GM18858 (cell line): ENCODE measurements around the gene STAB2.

Experiments
- ATAC-seq: cut with Tn5 transposase; IDR thresholded peaks from one replicate; pipeline ENCODE4 v1.9.1; 2021; ENCODE audit not compliant: unreplicated experiment

The STAB2 gene

GRCh38 chr12:103735291-103735690, 148.2 kb downstream of the STAB2 start:
- ATAC-seq, result no peak

DNA sequence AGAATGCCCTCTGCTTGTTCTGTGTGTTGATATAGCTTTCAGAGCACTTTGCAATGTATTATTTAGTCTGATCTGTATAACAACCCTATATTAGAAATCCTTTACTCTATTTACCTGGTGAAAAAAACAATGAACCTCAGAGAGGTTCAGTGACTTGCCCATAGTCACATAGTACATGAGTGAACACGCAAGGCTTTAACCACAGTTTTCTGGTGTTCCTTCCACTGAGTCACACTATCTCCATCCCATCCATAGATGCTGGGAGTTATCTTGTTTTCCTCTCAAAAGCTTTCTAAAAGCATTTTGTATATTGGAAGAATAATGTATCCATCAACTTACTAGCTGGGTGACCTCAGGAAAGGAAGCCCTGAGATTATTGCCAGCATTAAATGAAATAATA, 149.5 kb downstream of the STAB2 start:
- ATAC-seq, result no peak

DNA sequence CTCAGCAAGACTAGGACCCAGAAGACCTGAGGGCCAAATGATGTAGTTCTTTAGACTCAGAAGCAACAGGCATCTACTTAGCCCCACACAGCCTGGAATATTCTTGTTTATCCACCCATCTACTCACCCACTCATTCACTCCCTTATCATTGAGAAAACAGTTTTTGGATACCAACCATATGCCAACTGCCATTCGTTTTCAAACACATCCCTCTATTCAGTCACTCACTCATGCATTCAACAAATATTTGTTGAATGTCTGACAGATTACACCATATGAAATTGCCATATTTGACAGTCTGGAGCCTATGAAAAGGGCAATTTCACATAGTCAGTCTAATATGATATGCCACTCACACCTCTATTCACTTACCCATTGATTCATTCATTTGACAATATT, 150.8 kb downstream of the STAB2 start:
- no peak for ATAC-seq

DNA sequence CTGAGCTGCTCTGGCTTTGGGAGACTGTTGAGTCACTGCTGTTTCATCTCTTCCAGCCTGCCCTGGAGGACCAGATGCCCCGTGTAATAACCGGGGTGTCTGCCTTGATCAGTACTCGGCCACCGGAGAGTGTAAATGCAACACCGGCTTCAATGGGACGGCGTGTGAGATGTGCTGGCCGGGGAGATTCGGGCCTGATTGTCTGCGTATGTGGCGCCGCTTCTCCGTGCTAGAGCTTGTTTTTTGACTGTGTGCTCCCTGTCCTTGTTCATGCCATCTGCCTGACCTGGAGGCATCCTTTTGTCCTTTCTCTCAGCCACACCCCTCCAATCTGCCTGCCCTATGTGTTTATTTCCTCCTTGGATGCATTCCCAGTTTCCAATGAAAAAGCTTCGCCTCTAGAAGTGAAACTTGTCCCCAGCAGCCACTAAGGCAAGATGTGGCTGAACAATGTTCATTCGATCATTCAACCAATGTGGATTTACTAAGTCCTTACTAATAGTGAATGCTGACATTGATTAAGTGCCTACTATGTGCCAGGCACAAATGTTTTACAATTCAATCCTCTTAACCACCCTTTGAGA, 155.4 kb downstream of the STAB2 start:
- no peak for ATAC-seq

DNA sequence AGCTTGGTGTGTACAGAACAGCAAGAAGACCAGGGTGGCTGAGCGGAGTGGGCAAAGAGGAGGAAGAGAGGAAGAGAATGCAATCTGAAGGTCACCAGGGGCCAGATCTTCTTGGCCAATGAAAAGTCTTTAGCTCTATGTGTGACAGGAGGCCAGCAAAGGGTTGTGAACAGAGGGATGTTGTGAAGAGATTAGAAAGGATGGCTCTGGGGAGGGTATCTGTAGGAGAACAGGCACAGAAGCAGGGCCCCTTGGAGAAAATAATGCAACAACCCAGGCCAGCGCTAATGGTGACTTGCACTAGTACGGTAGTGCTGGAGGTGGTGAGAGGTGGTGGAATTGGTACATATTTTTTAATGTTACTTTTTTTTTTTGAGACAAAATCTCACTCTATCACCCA, 156.7 kb downstream of the STAB2 start:
- no peak for ATAC-seq

DNA sequence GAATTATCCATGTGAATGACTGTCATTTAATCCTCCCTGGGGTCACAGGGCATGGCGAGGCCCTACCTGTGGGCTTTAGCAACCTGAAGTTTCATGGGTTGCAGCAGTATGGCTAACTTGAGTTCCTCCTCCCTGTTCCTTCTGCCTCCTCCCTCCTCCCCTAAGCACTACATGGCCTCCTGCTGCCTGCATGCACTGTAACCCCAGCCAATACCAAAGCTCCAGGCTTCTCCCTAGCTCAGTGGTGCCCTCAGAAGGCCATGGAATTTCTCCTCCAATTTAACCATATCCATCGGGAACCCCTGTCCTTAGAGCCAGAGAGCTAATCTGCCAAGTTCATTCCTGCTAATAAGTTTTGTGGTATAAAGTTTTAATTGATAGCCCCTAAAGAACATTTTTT, 158.9 kb downstream of the STAB2 start:
- no peak for ATAC-seq

GRCh38 chr12:103748002-103748401, 160.9 kb downstream of the STAB2 start:
- no peak for ATAC-seq

GRCh38 chr12:103748875-103749274, 161.8 kb downstream of the STAB2 start:
- no peak for ATAC-seq

GRCh38 chr12:103751171-103751570, 164.1 kb downstream of the STAB2 start:
- no peak for ATAC-seq

DNA sequence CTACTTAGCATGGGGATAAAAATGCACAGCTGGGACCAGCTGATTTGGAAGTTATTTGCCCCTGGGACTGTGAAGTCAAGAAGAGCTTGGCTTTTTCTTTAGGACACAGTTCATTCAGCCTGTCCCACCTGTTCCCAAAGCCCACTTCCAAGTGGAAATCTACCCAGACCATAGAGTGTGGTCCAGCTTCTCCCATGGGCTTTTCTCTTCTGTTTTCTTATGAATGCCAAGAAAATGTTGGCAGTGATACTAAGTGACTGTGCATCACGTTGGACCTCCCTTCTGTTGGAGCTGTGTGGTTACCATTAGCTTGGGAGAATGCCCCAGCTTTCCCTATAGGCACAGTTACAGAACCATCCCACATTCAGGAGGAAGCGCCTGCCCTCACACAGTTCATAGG, 164.5 kb downstream of the STAB2 start:
- ATAC-seq, result no peak

- no peak for ATAC-seq
Measured at GRCh38 chr12:103755425-103755824, 168.4 kb downstream of the STAB2 start.

DNA sequence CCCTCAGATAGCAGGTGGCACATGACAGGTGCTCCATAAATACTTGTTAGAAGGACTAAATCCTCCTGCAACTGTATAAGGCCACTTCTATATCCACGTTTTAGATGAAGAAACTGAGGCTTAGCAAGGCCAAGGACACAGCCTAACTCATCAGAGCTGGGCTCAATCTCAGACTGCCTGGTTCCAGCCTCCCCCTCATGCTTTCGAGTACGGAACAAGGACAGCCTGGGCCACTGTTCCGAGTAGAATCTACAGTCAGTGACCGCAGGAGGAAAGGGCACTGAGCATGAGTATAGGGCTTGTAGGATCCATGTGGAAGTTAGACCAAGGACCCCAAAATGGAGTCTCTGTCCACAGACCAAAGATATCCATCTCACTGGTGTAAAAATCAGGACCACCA, 169.4 kb downstream of the STAB2 start:
- ATAC-seq, result no peak

DNA sequence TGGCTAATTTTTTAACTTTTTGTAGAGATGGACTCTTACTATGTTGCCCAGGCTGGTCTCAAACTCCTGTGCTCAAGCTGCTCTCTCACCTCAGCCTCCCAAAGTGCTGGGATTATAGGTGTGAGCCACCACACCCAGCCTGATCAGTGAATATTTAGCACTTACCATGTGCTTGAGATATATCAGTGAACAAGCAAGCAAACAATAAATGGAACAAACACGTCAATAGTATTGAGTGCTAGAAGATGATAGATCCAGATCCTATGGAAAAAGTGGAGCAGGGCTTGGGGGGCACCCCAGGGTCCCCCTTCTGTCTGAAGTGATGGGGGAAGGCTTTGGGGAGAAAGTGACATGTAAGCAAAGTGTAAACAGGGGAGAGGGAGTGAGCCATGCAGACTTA, 170.2 kb downstream of the STAB2 start:
- no peak for ATAC-seq

DNA sequence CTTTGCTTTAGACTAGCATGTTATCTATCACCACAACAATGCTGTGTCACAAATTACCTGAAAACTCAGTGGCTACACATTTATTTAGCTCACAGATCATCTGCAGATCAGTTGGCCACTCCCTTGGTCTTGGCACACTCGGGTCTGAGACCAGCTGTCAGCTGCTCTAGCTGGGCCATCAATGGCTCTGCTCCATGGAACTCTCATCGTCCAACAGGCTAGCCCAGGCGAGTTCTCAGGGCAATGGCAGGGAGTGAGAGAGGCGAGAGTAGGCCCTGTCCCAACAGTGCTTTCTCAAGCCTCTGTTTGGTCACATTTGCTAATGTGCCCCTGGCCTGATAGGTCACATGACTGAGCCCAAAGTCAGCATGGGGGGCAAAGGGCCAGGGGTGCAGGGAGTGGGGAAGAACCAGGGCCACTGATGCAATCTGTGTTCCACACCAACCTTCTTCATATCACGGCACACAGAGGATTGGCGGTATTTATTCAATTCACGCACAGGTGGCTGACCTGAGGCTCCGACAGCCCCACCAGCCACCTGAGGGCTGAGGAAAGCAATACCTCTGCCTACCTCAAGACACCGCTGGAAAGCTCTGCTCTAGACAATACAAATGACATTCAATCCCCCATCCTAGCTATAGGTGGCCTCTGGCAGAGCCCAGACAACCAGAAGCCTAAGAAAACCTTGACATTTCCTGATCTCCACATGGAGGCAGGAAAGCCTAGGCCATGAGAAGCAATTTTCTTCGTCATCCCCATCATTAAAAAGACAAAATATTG, 171.4 kb downstream of the STAB2 start:
- ATAC-seq, result no peak

DNA sequence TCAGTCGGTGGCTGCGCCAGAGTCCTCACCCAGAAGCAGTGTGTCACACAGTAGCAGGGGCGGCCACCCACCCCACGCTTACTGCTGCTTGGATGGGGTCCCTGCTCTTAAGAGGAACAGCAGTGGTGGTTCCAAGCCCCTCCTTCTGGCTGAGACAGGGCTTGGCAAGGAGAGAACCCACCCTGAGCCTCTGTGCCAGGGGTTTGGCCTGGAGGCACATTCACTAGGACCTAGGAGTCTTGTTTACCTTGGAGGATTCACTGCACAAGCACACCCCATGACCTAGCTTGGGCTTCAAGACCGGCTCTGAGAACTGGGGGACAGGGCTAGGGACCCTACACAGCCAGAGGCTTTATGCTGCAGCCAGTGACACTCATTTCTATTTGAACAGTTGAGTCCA, 175.4 kb downstream of the STAB2 start:
- ATAC-seq, result no peak

- ATAC-seq, result no peak
Measured at GRCh38 chr12:103765322-103765721, 178.2 kb downstream of the STAB2 start.

DNA sequence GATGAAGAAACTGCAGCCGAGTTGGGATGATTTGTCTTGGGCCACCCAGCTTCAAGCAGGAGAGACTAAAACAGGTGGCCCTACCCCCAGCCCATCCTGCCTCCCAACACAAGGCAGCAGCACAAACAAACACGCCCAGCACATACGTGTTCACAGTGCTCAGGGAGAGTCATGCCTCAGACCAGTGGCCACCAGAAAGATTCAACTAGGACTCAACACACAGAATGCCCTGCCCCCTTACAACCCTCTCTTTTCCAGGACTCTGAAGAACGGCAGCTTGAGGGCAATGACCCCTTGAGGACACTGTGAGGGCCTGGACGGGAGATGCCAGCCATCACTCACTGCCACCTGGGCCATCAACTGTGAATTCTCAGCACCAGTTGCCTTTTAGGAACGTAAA, 179.0 kb downstream of the STAB2 start:
- ATAC-seq, result no peak

- ATAC-seq, result no peak
Measured at GRCh38 chr12:103768467-103769123, 181.5 kb downstream of the STAB2 start.

DNA sequence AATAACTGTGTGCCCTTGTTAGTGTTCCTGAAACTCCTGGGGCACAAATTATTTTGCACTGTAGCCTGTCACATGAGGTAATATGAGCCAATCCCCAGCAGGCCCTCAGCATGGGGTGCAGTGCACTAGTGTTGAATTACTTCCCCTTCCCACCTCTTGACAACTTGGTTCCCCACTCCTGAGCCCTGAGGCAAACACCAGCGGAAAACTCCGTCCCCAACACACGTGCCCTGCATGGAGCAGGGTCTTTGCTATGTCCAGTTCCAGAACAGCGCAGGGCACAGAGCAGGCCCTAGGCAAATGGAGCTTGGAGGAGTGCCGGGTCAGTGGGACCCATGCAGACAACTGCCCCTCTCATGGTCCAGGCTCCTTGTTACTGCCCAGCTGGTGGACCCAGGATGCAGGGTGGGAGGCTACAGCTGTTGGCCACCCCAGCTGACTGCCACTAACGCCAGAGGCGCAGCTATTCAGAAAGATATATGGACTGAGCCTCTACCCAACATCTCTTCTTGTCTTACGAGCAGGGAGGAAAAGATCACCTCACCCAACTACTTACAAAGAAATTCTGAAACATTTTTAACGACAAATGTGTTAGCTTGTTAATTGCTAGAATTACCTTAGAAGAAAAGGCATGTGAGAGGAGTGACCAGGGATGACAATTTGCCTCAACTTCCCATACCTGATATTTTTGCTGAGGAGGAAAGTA, 182.3 kb downstream of the STAB2 start:
- ATAC-seq, result no peak

- no peak for ATAC-seq
Measured at GRCh38 chr12:103771466-103771865, 184.4 kb downstream of the STAB2 start.

DNA sequence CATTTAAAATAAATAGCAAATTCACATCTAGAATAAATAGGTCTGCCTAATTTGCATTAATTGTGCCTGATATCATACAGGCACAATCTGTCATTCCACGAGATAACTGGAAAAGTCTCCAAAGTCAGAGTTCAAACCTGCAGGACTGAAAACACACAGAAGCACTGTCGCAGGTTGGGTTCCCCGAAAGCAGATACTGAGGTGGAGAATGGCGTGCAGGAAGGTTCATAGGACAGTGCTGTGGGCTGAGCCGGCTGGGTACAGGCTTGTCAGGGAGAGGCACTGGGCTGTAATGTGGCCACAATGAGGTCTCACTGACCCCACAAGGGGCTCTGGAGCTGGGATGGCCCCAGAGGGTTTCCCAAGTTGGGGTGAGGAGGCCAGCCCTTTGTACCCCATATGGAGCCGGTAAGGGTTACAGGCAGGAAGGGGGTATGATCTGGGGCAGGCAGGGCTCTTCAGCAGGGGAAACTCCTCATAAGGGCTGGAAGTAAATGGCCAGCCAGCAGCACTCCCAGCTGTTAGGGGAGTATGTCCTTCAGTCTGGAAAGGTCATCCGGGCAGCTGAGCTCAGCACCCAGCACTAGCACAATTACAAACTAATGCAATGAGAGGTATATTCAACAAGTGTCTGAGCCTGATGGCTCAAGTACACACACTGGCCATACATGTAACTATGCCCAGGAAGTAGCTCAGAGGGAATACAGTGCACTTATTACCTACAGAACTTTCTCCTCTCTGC, 185.5 kb downstream of the STAB2 start:
- no peak for ATAC-seq
